CD4-positive, alpha-beta T cell treated with Interleukin-10 for 1 hour (primary cell): Measurements from ENCODE around the gene PREX1.

Source experiments
- DNase-seq: peaks from one replicate; pipeline ENCODE4 v3.0.0-alpha.2; 2020

Gene PREX1

GRCh38 chr20:48649104-48649626 is 178.6 kb downstream of the PREX1 start:
- no peak for DNase-seq

GRCh38 chr20:48648482-48649051 is 179.2 kb downstream of the PREX1 start:
- DNase-seq = no peak

- no peak for DNase-seq
These were observed 179.9 kb downstream of the PREX1 start for GRCh38 chr20:48647858-48648257.

- DNase-seq = no peak
These were observed 182.1 kb downstream of the PREX1 start for GRCh38 chr20:48645666-48646065.

- no peak for DNase-seq
These were observed 183.4 kb downstream of the PREX1 start for GRCh38 chr20:48644286-48644828.

GRCh38 chr20:48642105-48642880 is 185.5 kb downstream of the PREX1 start:
- no peak for DNase-seq

DNA sequence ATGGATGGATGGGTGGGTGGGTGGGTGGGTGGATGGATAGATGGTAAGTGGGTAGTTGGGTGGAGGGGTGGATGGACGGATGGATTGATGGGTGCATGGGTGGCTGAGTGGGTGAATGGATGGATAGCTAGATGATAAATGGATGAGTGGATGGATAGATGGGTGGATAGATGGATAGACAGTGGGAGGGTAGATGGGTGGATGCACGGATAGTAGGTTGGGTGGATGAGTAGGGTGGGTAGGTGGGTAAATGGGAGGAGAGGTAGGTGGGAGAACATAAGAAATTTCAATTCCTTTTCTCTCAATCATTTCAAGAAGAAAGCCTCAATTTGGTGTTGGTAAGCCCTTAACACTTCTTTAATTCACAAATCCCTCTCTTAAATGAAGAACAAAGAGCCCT is 186.9 kb downstream of the PREX1 start:
- DNase-seq = no peak

- DNase-seq = no peak
These were observed 187.9 kb downstream of the PREX1 start for GRCh38 chr20:48639899-48640298.

DNA sequence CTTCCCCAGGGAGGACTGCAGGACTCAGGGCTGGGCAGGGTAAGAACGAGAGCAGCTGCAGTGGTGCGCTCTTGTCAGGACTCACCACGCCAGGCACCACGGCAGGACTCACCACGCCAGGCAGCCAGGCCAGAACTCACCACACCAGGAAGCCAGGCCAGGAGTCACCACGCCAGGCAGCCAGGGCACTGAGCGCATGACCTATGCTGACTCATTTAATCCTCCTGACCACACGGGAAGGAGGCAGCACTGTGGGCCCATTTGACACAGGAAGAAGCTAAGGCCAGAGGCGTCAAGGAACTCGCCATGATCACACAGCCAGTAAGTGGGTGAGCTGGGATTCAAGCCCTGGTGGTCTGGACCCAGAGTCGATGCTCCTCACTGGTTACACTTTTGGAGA is 189.3 kb downstream of the PREX1 start:
- no peak for DNase-seq

GRCh38 chr20:48637461-48637860 is 190.3 kb downstream of the PREX1 start:
- no peak for DNase-seq

DNA sequence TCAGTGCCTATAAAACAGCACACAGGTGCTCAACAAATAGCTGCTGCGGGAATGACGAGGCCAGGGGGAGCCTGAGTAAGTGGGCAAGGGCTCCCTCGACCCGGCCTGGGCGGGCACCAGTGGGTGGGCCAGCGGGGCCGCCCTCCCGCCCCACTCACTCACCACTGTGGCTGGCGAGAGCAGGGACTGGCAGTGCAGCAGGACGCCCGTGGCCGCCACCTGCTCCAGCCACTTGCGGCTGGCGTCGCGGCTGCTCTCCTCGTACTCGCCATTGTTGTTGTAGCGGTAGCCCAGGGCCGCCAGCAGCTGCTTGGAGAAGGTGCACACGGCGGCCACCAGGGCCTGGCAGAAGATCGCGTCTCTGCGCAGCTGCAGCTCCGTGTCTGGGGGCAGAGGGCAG is 191.5 kb downstream of the PREX1 start:
- DNase-seq = no peak

- DNase-seq = peak; percentile 71
These were observed 192.0 kb downstream of the PREX1 start for GRCh38 chr20:48635791-48636267.

DNA sequence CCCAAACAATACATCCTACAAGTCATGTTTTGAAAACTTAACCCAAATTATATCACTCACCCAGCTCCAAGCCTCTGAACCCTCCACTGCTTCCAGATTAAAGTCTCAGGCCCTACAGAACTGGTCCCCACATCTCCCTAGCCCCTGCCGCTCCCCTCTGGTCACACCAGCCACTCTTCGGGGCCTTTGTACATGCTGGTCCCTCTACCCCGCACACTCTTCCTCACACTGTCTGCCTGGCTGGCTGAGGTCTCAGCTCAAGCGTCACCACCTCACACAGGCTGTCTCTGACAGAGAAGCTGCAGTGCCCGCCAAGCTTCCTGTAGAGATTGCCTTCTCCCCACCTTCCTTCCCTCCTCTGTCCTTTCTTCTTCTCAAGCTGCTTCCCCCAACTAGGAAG is 192.4 kb downstream of the PREX1 start:
- no peak for DNase-seq

DNA sequence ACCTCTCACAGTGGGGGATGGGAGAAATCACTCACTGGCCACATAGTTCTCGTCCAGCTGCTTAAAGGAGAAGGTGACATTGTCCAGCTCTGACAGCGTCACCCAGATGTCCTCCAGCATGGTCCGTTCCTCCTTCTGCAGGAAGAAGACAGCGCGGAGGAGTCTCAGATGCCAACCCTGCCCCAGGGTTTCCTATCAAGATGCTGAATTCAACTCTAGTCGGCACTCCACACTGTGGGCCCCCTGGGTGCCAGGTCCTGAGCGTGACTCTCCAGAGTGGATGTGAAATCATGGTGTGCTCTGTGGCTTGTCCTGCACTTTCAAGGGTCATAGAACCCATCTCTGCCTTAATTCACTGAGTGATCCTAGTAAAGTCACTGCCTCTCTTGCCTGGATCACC is 193.2 kb downstream of the PREX1 start:
- DNase-seq = no peak

DNA sequence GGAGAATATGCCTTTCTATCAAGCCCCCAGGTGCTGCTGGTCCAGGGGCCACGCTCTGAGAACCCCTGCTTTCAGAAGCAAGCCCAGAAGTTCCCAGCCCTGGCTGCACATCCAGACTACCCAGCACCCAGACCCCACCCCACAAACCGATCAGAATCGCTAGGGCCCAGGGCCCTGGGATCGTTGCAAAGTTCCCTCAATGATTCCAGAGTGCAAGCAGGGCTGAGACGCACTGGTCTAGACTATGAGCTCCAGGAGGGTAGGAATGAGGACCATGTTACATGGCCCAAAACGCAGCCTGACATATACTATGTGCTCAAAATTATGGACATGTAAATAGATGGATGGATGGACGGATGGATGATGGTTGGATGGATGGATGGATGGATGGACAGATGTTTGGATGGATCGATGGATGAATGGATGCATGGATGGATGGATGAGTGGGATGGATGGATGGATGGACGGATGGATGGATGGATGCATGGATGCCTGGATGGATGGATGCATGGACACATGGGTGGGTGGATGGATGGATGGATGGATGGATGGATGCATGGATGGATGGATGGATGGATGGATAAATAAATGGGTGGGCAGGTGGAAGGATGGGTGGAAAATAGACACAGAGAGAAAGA is 194.1 kb downstream of the PREX1 start:
- no peak for DNase-seq

GRCh38 chr20:48632825-48633619 is 194.8 kb downstream of the PREX1 start:
- no peak for DNase-seq

GRCh38 chr20:48632017-48632824 is 195.6 kb downstream of the PREX1 start:
- no peak for DNase-seq

GRCh38 chr20:48631114-48632016 is 196.4 kb downstream of the PREX1 start:
- DNase-seq = no peak

DNA sequence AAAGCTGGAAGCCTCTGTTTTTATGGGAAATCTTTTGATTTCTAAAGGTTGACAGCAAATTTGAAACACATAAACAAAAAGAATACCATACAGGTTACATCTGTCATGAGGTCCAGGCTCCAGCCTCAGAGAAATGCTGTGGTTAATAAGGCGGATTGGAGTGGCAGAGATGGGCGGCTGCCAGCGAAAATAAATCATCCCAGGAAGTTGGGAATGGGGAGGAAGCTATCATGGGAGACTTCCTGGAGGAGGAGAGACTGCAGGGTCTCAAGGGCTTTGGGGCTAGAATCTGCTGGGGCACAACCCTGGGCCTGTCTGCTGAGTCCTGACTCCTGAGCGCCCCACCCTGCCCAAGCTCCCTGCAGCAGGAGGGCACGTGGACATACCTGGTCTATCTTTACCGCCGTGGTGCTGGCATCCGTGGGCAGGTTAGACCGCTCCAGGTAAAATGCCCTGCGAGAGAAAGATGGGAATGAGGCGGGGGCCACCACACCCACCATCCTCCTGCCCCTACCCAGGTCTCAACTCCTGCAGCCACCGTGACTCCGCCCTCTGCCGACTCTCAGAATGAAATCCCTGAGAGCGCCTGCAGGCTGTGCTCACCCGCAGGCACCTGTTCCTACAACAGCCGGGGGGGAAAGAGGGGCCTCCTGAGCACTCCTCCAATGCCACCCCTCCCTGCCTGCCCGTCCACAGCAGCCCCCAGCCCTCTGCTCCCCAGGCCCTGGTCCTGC is 197.3 kb downstream of the PREX1 start:
- no peak for DNase-seq

DNA sequence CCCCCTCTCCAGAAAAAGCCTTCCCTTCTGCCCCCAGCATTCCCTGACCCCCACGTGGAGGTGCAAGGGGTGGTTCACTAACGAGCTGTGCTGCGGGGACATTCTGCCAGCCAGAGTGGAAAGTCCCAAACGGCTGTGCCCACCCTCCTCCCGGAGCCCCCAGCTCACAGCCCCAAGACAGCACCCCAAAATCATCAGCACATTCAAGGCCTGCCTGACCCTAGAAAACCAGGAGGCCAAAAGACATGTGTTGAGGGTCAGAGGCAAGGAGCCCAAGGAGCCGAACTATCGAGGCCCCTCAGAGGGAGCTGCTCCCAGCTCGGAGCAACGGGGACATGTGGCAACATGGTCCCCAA is 197.9 kb downstream of the PREX1 start:
- DNase-seq = no peak
